IMR-90 (cell line): Measurements from ENCODE around the gene TTC23. TPM values are rescaled to one million over a fixed set of nuclear protein-coding genes. Genes with fewer than 3 reads are reported as not detected.

Experiments
- ATAC-seq: fragments of 200-7000 bp; cut with Tn5 transposase; 2 replicates; pipeline ENCODE4 v1.9.1; 2020; ENCODE audit warnings: low read depth, mild to moderate bottlenecking, moderate library complexity
- BruUV-seq: library from RNA; stranded (reverse); fragments of 400-500 nt; replicated peaks from 2 replicates; lab custom pipeline; 2021; lab: Mats Ljungman, UMichigan
- CTCF ChIA-PET: fragments of 300-600 bp; formaldehyde crosslinking; extraction: SDS; loops from one replicate; lab custom pipeline; 2021; ENCODE audit warnings: antibody characterized with exemption; lab: Yijun Ruan, JAX
- POLR2A ChIA-PET: fragments of 300-600 bp; sonication (Branson Sonifier 250); formaldehyde crosslinking; loops from one replicate; lab custom pipeline; 2022; ENCODE audit warnings: antibody characterized with exemption; ENCODE audit not compliant: unreplicated experiment; lab: Charles Lee
- DNase-seq: peaks from one replicate; pipeline ENCODE4 v3.0.0; 2013
- H2AFZ ChIP-seq: replicated peaks from 2 replicates; pipeline ENCODE3; 2013; ENCODE audit warnings: low read length, mild to moderate bottlenecking; ENCODE audit not compliant: poor library complexity
- H2AK5ac ChIP-seq: 2 replicates; pipeline ENCODE4 v1.6.1; 2013; ENCODE audit warnings: low read depth, low read length, inconsistent platforms
- H2AK9ac ChIP-seq: replicated peaks from 2 replicates; pipeline ENCODE3; 2013; ENCODE audit warnings: mild to moderate bottlenecking, low read depth, low read length, moderate library complexity; ENCODE audit not compliant: poor library complexity
- H2BK120ac ChIP-seq: 2 replicates; pipeline ENCODE4 v1.6.1; 2013; ENCODE audit warnings: low read depth, low read length, inconsistent platforms
- H2BK15ac ChIP-seq: 3 replicates; pipeline ENCODE4 v1.6.1; 2013; ENCODE audit warnings: low read depth, low read length, inconsistent platforms
- H2BK20ac ChIP-seq: 2 replicates; pipeline ENCODE4 v1.6.1; 2013; ENCODE audit warnings: low read depth, mild to moderate bottlenecking, inconsistent platforms, low read length, moderate library complexity
- H2BK5ac ChIP-seq: 2 replicates; pipeline ENCODE4 v1.6.1; 2013; ENCODE audit warnings: mild to moderate bottlenecking, low read depth, low read length, inconsistent platforms; ENCODE audit not compliant: poor library complexity, severe bottlenecking
- H3K14ac ChIP-seq: replicated peaks from 2 replicates; pipeline ENCODE4 v1.6.1; 2013; ENCODE audit warnings: low read depth, low read length, inconsistent platforms
- H3K18ac ChIP-seq: 2 replicates; pipeline ENCODE4 v1.6.1; 2013; ENCODE audit warnings: low read depth, low read length, control low read depth
- H3K23ac ChIP-seq: 2 replicates; pipeline ENCODE4 v1.6.1; 2013; ENCODE audit warnings: low read depth, low read length, inconsistent platforms
- H3K27ac ChIP-seq: 2 replicates; pipeline ENCODE4 v1.5.1; 2013; ENCODE audit warnings: mild to moderate bottlenecking, control low read depth, low read length; ENCODE audit not compliant: insufficient read depth
- H3K27me3 ChIP-seq: 2 replicates; pipeline ENCODE4 v1.6.1; 2013; ENCODE audit warnings: low read length; ENCODE audit not compliant: control insufficient read depth, insufficient read depth
- H3K36me3 ChIP-seq: 2 replicates; pipeline ENCODE4 v1.6.1; 2013; ENCODE audit warnings: low read length, mixed read lengths; ENCODE audit not compliant: control insufficient read depth, insufficient read depth
- H3K4ac ChIP-seq: 2 replicates; pipeline ENCODE4 v1.6.1; 2013; ENCODE audit warnings: low read depth, low read length, inconsistent platforms
- H3K4me1 ChIP-seq: 2 replicates; pipeline ENCODE4 v1.6.1; 2013; ENCODE audit warnings: low read length, mixed read lengths; ENCODE audit not compliant: control insufficient read depth, insufficient read depth
- H3K4me2 ChIP-seq: 2 replicates; pipeline ENCODE4 v1.6.1; 2013; ENCODE audit warnings: low read depth, mild to moderate bottlenecking, control low read depth, low read length, moderate library complexity
- H3K4me3 ChIP-seq: 2 replicates; pipeline ENCODE4 v1.5.1; 2013; ENCODE audit warnings: low read depth, mild to moderate bottlenecking, control low read depth, low read length, moderate library complexity; ENCODE audit not compliant: insufficient read depth
- H3K56ac ChIP-seq: 2 replicates; pipeline ENCODE4 v1.6.1; 2013; ENCODE audit warnings: low read length, inconsistent platforms; ENCODE audit not compliant: insufficient read depth; ENCODE audit errors: extremely low read depth
- H3K79me1 ChIP-seq, 2 experiments: 2 replicates each; pipeline ENCODE4 v1.6.1; 2013; ENCODE audit warnings: low read length in 2 of 2, inconsistent platforms in 1 of 2, low read depth in 1 of 2
- H3K9ac ChIP-seq: 2 replicates; pipeline ENCODE4 v1.6.1; 2013; ENCODE audit warnings: low read depth, low read length, control low read depth
- H3K9me1 ChIP-seq: 2 replicates; pipeline ENCODE4 v1.6.1; 2013; ENCODE audit warnings: low read length, inconsistent platforms; ENCODE audit not compliant: insufficient read depth
- H3K9me3 ChIP-seq: 2 replicates; pipeline ENCODE4 v1.6.1; 2013; ENCODE audit warnings: low read length; ENCODE audit not compliant: control insufficient read depth, insufficient read depth
- H4K20me1 ChIP-seq: 2 replicates; pipeline ENCODE4 v1.6.1; 2013; ENCODE audit warnings: low read length, inconsistent platforms; ENCODE audit not compliant: insufficient read depth
- H4K5ac ChIP-seq: 2 replicates; pipeline ENCODE4 v1.6.1; 2013; ENCODE audit warnings: mild to moderate bottlenecking, low read depth, low read length, control low read depth
- H4K8ac ChIP-seq, 2 experiments: 2 replicates each; pipeline ENCODE4 v1.6.1; 2013; ENCODE audit warnings: low read depth in 2 of 2, low read length in 2 of 2, control low read depth in 1 of 2, inconsistent platforms in 1 of 2
- H4K91ac ChIP-seq: 2 replicates; pipeline ENCODE4 v1.6.1; 2013; ENCODE audit warnings: low read depth, low read length, inconsistent platforms; ENCODE audit not compliant: insufficient read depth
- BHLHE40 ChIP-seq: fragments of 150-350 bp; IDR thresholded peaks from 2 replicates; pipeline ENCODE4 v1.6.1; 2016; ENCODE audit warnings: mild to moderate bottlenecking, low read depth, low read length
- CEBPB ChIP-seq: IDR thresholded peaks from 2 replicates; pipeline ENCODE4 v1.6.1; 2012; ENCODE audit warnings: low read depth, low read length, improper control_type of control experiment
- CHD1 ChIP-seq: IDR thresholded peaks from 2 replicates; pipeline ENCODE4 v1.6.1; 2012; ENCODE audit warnings: low read depth, low read length, improper control_type of control experiment
- FOS ChIP-seq: fragments of 150-350 bp; IDR thresholded peaks from 2 replicates; pipeline ENCODE4 v1.6.1; 2016; ENCODE audit warnings: low read depth, low read length
- MAFK ChIP-seq: IDR thresholded peaks from 2 replicates; pipeline ENCODE4 v1.6.1; 2012; ENCODE audit warnings: low read depth, low read length, improper control_type of control experiment
- MAZ ChIP-seq: IDR thresholded peaks from 2 replicates; pipeline ENCODE4 v1.6.1; 2012; ENCODE audit warnings: low read depth, mild to moderate bottlenecking, low read length, improper control_type of control experiment, moderate library complexity, borderline replicate concordance
- MXI1 ChIP-seq: IDR thresholded peaks from 2 replicates; pipeline ENCODE4 v1.6.1; 2012; ENCODE audit warnings: low read depth, mild to moderate bottlenecking, low read length, moderate library complexity, borderline replicate concordance
- NFE2L2 ChIP-seq: fragments of 150-350 bp; IDR thresholded peaks from 2 replicates; pipeline ENCODE4 v1.6.1; 2016; ENCODE audit warnings: low read depth, mild to moderate bottlenecking, low read length
- POLR2A ChIP-seq: IDR thresholded peaks from 2 replicates; pipeline ENCODE4 v1.6.1; 2012; ENCODE audit warnings: mild to moderate bottlenecking, low read depth, low read length
- RAD21 ChIP-seq: IDR thresholded peaks from 2 replicates; pipeline ENCODE4 v1.6.1; 2012; ENCODE audit warnings: low read length, improper control_type of control experiment
- RCOR1 ChIP-seq: IDR thresholded peaks from 2 replicates; pipeline ENCODE4 v1.6.1; 2012; ENCODE audit warnings: mild to moderate bottlenecking, low read length, improper control_type of control experiment; ENCODE audit not compliant: insufficient replicate concordance
- RFX5 ChIP-seq: IDR thresholded peaks from 2 replicates; pipeline ENCODE4 v1.8.0; 2012; ENCODE audit warnings: low read depth, mild to moderate bottlenecking, low read length, moderate library complexity
- SMC3 ChIP-seq: fragments of 150-350 bp; IDR thresholded peaks from 2 replicates; pipeline ENCODE4 v1.6.1; 2016; ENCODE audit warnings: low read depth, mild to moderate bottlenecking, antibody characterized with exemption, low read length, moderate library complexity
- WGBS, 2 experiments: methylation state at CpG; one replicate each; pipeline versions ENCODE4 v1.1.5 to v1.1.7; 2013; ENCODE audit warnings: missing lambda C conversion rate in 2 of 2; ENCODE audit not compliant: insufficient read length in 1 of 2; ENCODE audit errors: extremely low coverage in 2 of 2; 5-methylcytosine and 5-hydroxymethylcytosine counted together
- dilution Hi-C: fragments of 300-500 bp; cut with HindIII; formaldehyde crosslinking; loops from one replicate; pipeline ENCODE4 v1.14.3; 2018; ENCODE audit warnings: low sequenced_read_pairs; ENCODE audit not compliant: unreplicated experiment
- in situ Hi-C: fragments of 300-500 bp; cut with MboI; formaldehyde crosslinking; loops from 3 replicates; pipeline ENCODE4 v1.14.3; 2019; ENCODE audit warnings: low sequenced_read_pairs, inconsistent platforms, mixed read lengths
- intact Hi-C: fragments of 100-400 bp; cut with micrococcal nuclease; formaldehyde crosslinking; loops from 2 replicates; pipeline ENCODE4 v1.10.0; 2022
- polyA plus RNA-seq, 3 experiments: library from polyadenylated mRNA; depleted of rRNA; stranded (reverse); fragments of >200 nt; gene quantifications; 2 replicates each; pipeline ENCODE4 v1.2.3, GENCODE V29; 2012; ENCODE audit warnings: low replicate concordance in 1 of 3
- total RNA-seq: library from RNA; depleted of rRNA; stranded (reverse); fragments of >200 nt; gene quantifications from 2 replicates; pipeline ENCODE4 v1.2.3, GENCODE V29; 2012
- TF ChIP-seq, protein P1 (sequence below): conservative IDR thresholded peaks from 2 replicates; pipeline ENCODE4 v1.5.1; 2012; ENCODE audit warnings: mild to moderate bottlenecking, low read depth, low read length, improper control_type of control experiment
- TF ChIP-seq, protein P2 (sequence below): fragments of 150-350 bp; IDR thresholded peaks from 2 replicates; pipeline ENCODE4 v1.6.1; 2017; ENCODE audit warnings: mild to moderate bottlenecking, antibody characterized with exemption, low read length, low read depth
- TF ChIP-seq, protein P3 (sequence below): fragments of 150-350 bp; IDR thresholded peaks from 2 replicates; pipeline ENCODE4 v1.6.1; 2016; ENCODE audit warnings: low read depth, mild to moderate bottlenecking, low read length, moderate library complexity, borderline replicate concordance

The TTC23 gene
- total and polyA plus RNA-seq, 2 of the 4 experiments (the other 2 are of a cell fraction), result 7.8 to 29.8 TPM

DNA sequence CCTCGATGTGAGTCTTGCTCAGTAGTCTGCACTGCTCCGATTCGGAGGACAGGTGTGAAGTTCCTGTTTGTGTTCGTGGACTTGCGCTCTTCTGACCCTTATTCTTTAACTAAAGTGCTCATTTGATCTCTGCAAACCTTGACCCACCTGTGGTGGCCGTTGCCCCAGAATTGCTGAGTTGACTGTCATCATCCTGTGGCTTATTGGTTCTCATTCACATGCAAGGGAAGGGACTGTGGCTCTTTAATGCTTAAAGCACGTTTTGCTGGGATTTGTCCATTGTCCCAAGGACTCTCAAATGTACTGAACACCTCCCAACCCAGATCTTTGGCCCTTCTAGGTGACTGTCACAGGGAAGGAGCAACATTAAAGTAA lies 131.1 kb downstream of the TTC23 start:
- ChIA-PET CTCF (no interaction called here), POLR2A (no interaction called here)
- Histone ChIP-seq H3K18ac (no peak overlapping the region), H3K4me3 (no peak overlapping the region), H4K8ac (no peak overlapping the region), H3K9me3 (no peaks in the 10 kb centered on the region), H2AK9ac (no peak overlapping the region), H3K79me1 (peaks cover 0 to 6% of the 10 kb centered on the region in 2 experiments; a peak in 1 of 4 replicates), H2AFZ (no peak overlapping the region), H2BK120ac (no peak overlapping the region), H2BK15ac (no peak overlapping the region), H3K4me2 (no peak overlapping the region), H4K20me1 (no peaks in the 10 kb centered on the region), H4K91ac (no peak overlapping the region), H3K27me3 (no peaks in the 10 kb centered on the region), H3K56ac (no peak overlapping the region), H3K27ac (no peak overlapping the region), H4K5ac (no peak overlapping the region), H3K23ac (no peak overlapping the region; the same call in 1 of the 2 replicates), H3K9me1 (peaks cover 9% of the 10 kb centered on the region; the same call in 1 of the 2 replicates), H3K9ac (no peak overlapping the region), H3K14ac (no peak overlapping the region), H3K4me1 (peaks cover 4% of the 10 kb centered on the region), H2AK5ac (no peak overlapping the region), H3K36me3 (peaks cover 2% of the 10 kb centered on the region; the same call in 1 of the 2 replicates), H3K4ac (no peak overlapping the region), H2BK20ac (no peak overlapping the region), H2BK5ac (no peak overlapping the region)
- TF ChIP-seq, protein P1, sequence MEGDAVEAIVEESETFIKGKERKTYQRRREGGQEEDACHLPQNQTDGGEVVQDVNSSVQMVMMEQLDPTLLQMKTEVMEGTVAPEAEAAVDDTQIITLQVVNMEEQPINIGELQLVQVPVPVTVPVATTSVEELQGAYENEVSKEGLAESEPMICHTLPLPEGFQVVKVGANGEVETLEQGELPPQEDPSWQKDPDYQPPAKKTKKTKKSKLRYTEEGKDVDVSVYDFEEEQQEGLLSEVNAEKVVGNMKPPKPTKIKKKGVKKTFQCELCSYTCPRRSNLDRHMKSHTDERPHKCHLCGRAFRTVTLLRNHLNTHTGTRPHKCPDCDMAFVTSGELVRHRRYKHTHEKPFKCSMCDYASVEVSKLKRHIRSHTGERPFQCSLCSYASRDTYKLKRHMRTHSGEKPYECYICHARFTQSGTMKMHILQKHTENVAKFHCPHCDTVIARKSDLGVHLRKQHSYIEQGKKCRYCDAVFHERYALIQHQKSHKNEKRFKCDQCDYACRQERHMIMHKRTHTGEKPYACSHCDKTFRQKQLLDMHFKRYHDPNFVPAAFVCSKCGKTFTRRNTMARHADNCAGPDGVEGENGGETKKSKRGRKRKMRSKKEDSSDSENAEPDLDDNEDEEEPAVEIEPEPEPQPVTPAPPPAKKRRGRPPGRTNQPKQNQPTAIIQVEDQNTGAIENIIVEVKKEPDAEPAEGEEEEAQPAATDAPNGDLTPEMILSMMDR, result no peak
- TF ChIP-seq CHD1 (no peak), FOS (no peak), RCOR1 (no peak), RFX5 (no peak), RAD21 (no peak), MAFK (no peak), BHLHE40 (no peak), SMC3 (no peak), POLR2A (no peak), NFE2L2 (no peak), MAZ (no peak), CEBPB (no peak), MXI1 (no peak)
- TF ChIP-seq, protein P2, sequence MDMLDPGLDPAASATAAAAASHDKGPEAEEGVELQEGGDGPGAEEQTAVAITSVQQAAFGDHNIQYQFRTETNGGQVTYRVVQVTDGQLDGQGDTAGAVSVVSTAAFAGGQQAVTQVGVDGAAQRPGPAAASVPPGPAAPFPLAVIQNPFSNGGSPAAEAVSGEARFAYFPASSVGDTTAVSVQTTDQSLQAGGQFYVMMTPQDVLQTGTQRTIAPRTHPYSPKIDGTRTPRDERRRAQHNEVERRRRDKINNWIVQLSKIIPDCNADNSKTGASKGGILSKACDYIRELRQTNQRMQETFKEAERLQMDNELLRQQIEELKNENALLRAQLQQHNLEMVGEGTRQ, result no peak
- TF ChIP-seq, protein P3, sequence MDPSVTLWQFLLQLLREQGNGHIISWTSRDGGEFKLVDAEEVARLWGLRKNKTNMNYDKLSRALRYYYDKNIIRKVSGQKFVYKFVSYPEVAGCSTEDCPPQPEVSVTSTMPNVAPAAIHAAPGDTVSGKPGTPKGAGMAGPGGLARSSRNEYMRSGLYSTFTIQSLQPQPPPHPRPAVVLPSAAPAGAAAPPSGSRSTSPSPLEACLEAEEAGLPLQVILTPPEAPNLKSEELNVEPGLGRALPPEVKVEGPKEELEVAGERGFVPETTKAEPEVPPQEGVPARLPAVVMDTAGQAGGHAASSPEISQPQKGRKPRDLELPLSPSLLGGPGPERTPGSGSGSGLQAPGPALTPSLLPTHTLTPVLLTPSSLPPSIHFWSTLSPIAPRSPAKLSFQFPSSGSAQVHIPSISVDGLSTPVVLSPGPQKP, result no peak
- DNase-seq (no peak), ATAC-seq (no peak)
- in situ Hi-C loops (loop anchor here (25.0 kb wide), 1 partner anchor 619 kb away; the partner anchor contains the start of gene LYSMD4), dilution Hi-C loops (loop anchor here (25.0 kb wide), 1 partner anchor 94 kb away; no protein-coding TSS in a partner anchor), intact Hi-C loops (no loop called here)
- BruUV-seq, result no TSS peak
- WGBS, 2 experiments, result 94% methylated on average over 3 of the region's 7 CpGs; no CpG with 5 or more reads in 1 of the 2 experiments
